GM19438 (cell line): ENCODE results near the gene NOS1AP.
"Not testable (repeated sequence)": the region's sequence is repeated elsewhere in the genome, so short reads cannot be mapped to it uniquely, and the experiment has no call there.

Experiments used
- ATAC-seq: cut with Tn5 transposase; IDR thresholded peaks from one replicate; pipeline ENCODE4 v1.9.1; 2021; ENCODE audit warnings: low read depth; ENCODE audit not compliant: unreplicated experiment

NOS1AP gene

GRCh38 chr1:162319493-162320175, 250.1 kb downstream of the NOS1AP start:
- ATAC-seq = no peak

- ATAC-seq = no peak
These were observed 252.4 kb downstream of the NOS1AP start for GRCh38 chr1:162321809-162322422.

GRCh38 chr1:162323023-162323422, 253.5 kb downstream of the NOS1AP start:
- ATAC-seq = no peak

GRCh38 chr1:162324396-162324795, 254.9 kb downstream of the NOS1AP start:
- no peak for ATAC-seq

GRCh38 chr1:162326559-162326958, 257.1 kb downstream of the NOS1AP start:
- no peak for ATAC-seq

- ATAC-seq = no peak
These were observed 257.8 kb downstream of the NOS1AP start for GRCh38 chr1:162327144-162327787.

GRCh38 chr1:162327788-162328165, 258.3 kb downstream of the NOS1AP start:
- ATAC-seq = no peak

GRCh38 chr1:162328512-162328911, 259.0 kb downstream of the NOS1AP start:
- ATAC-seq = no peak

GRCh38 chr1:162329826-162330225, 260.3 kb downstream of the NOS1AP start:
- no peak for ATAC-seq

GRCh38 chr1:162333991-162334390, 264.5 kb downstream of the NOS1AP start:
- ATAC-seq = no peak

- ATAC-seq = no peak
These were observed 265.6 kb downstream of the NOS1AP start for GRCh38 chr1:162335126-162335525.

- ATAC-seq = no peak
These were observed 267.3 kb downstream of the NOS1AP start for GRCh38 chr1:162336621-162337285.

GRCh38 chr1:162342452-162342983, 273.0 kb downstream of the NOS1AP start:
- ATAC-seq = no peak

GRCh38 chr1:162343470-162343869, 274.0 kb downstream of the NOS1AP start:
- ATAC-seq = no peak

- no peak for ATAC-seq
These were observed 277.8 kb downstream of the NOS1AP start for GRCh38 chr1:162347281-162347680.

- no peak for ATAC-seq
These were observed 280.3 kb downstream of the NOS1AP start for GRCh38 chr1:162349635-162350330.

GRCh38 chr1:162351246-162351842, 281.9 kb downstream of the NOS1AP start:
- no peak for ATAC-seq

GRCh38 chr1:162351874-162352273, 282.4 kb downstream of the NOS1AP start:
- ATAC-seq = not testable (repeated sequence)

- ATAC-seq = no peak
These were observed 283.6 kb downstream of the NOS1AP start for GRCh38 chr1:162353078-162353477.

GRCh38 chr1:162353702-162354101, 284.2 kb downstream of the NOS1AP start:
- ATAC-seq = no peak
